ENCODE results near the gene DNAAF8. TPM values are rescaled to one million over a fixed set of nuclear protein-coding genes. Genes with fewer than 3 reads are reported as not detected.

The DNAAF8 gene
- total and polyA plus RNA-seq, 4 donors: 4.3 to 11.3 (median 5.0) TPM

GRCh38 chr16:4796982-4797804 is 62.9 kb downstream of the DNAAF8 start:
- peaks cover 0 to 14% (median 0%) of the 10 kb centered on the region in 5 donors for H3K4me1 ChIP-seq (ENCODE audit: control insufficient read depth in 5 of 5, insufficient read depth in 5 of 5, low read length in 5 of 5)
- ATAC-seq (ENCODE audit: insufficient read depth, low FRiP score): no peak
- TF ChIP-seq, protein P1, sequence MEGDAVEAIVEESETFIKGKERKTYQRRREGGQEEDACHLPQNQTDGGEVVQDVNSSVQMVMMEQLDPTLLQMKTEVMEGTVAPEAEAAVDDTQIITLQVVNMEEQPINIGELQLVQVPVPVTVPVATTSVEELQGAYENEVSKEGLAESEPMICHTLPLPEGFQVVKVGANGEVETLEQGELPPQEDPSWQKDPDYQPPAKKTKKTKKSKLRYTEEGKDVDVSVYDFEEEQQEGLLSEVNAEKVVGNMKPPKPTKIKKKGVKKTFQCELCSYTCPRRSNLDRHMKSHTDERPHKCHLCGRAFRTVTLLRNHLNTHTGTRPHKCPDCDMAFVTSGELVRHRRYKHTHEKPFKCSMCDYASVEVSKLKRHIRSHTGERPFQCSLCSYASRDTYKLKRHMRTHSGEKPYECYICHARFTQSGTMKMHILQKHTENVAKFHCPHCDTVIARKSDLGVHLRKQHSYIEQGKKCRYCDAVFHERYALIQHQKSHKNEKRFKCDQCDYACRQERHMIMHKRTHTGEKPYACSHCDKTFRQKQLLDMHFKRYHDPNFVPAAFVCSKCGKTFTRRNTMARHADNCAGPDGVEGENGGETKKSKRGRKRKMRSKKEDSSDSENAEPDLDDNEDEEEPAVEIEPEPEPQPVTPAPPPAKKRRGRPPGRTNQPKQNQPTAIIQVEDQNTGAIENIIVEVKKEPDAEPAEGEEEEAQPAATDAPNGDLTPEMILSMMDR (IDR thresholded peaks at IDR 0.05; ENCODE audit: control extremely low read depth, extremely low read depth): no peak
- no peak overlapping the region for H3K4me3 ChIP-seq
- H3K36me3 ChIP-seq (ENCODE audit: control insufficient read depth in 4 of 4, insufficient read depth in 4 of 4, low read length in 4 of 4): peaks cover 0 to 22% (median 12%) of the 10 kb centered on the region in 4 donors
- no peak overlapping the region for H3K9ac ChIP-seq (ENCODE audit: insufficient read depth in 1 of 2, low read length in 2 of 2)
- no peaks in the 10 kb centered on the region for H3K27me3 ChIP-seq (ENCODE audit: control insufficient read depth in 3 of 3, insufficient read depth in 3 of 3, low read length in 2 of 3)
- no peak for DNase-seq
- 87 to 97% methylated on average over 21 of the region's 21 CpGs for WGBS, 2 donors
- no peak overlapping the region for H3K27ac ChIP-seq (ENCODE audit: low read depth in 1 of 2, low read length in 1 of 2)
- H3K9me3 ChIP-seq (ENCODE audit: control insufficient read depth in 4 of 4, insufficient read depth in 3 of 4, low read length in 3 of 4): no peaks in the 10 kb centered on the region

GRCh38 chr16:4797805-4798252 is 63.5 kb downstream of the DNAAF8 start:
- ATAC-seq (ENCODE audit: insufficient read depth, low FRiP score): no peak
- peaks cover 0 to 22% (median 12%) of the 10 kb centered on the region in 4 donors for H3K36me3 ChIP-seq (ENCODE audit: control insufficient read depth in 4 of 4, insufficient read depth in 4 of 4, low read length in 4 of 4)
- TF ChIP-seq, protein P1 (IDR thresholded peaks at IDR 0.05; ENCODE audit: control extremely low read depth, extremely low read depth): no peak
- DNase-seq: no peak
- H3K9ac ChIP-seq (ENCODE audit: insufficient read depth in 1 of 2, low read length in 2 of 2): no peak overlapping the region
- peaks cover 0 to 14% (median 0%) of the 10 kb centered on the region in 5 donors for H3K4me1 ChIP-seq (ENCODE audit: control insufficient read depth in 5 of 5, insufficient read depth in 5 of 5, low read length in 5 of 5)
- H3K27me3 ChIP-seq (ENCODE audit: control insufficient read depth in 3 of 3, insufficient read depth in 3 of 3, low read length in 2 of 3): no peaks in the 10 kb centered on the region
- no peak overlapping the region for H3K27ac ChIP-seq (ENCODE audit: low read depth in 1 of 2, low read length in 1 of 2)
- no peaks in the 10 kb centered on the region for H3K9me3 ChIP-seq (ENCODE audit: control insufficient read depth in 4 of 4, insufficient read depth in 3 of 4, low read length in 3 of 4)
- no peak overlapping the region for H3K4me3 ChIP-seq
- 94 to 96% methylated on average over 22 of the region's 22 CpGs for WGBS, 2 donors

- no peak overlapping the region for H3K27ac ChIP-seq (ENCODE audit: low read depth in 1 of 2, low read length in 1 of 2)
- peaks cover 0 to 18% (median 2%) of the 10 kb centered on the region in 5 donors for H3K4me1 ChIP-seq (ENCODE audit: control insufficient read depth in 5 of 5, insufficient read depth in 5 of 5, low read length in 5 of 5)
- H3K27me3 ChIP-seq (ENCODE audit: control insufficient read depth in 3 of 3, insufficient read depth in 3 of 3, low read length in 2 of 3): no peaks in the 10 kb centered on the region
- H3K9ac ChIP-seq (ENCODE audit: insufficient read depth in 1 of 2, low read length in 2 of 2): no peak overlapping the region
- WGBS, 2 donors: 89 to 98% methylated on average over 16 of the region's 16 CpGs
- ATAC-seq (ENCODE audit: insufficient read depth, low FRiP score) (no peak), DNase-seq (no peak)
- H3K9me3 ChIP-seq (ENCODE audit: control insufficient read depth in 4 of 4, insufficient read depth in 3 of 4, low read length in 3 of 4): no peaks in the 10 kb centered on the region
- H3K4me3 ChIP-seq: no peak overlapping the region
- TF ChIP-seq, protein P1 (IDR thresholded peaks at IDR 0.05; ENCODE audit: control extremely low read depth, extremely low read depth): no peak
- peaks cover 0 to 22% (median 12%) of the 10 kb centered on the region in 4 donors for H3K36me3 ChIP-seq (ENCODE audit: control insufficient read depth in 4 of 4, insufficient read depth in 4 of 4, low read length in 4 of 4)
Observed at GRCh38 chr16:4798456-4798855, 64.1 kb downstream of the DNAAF8 start.

Small RNAs within 50 kb of the gene (small RNA-seq; reads per million reads assigned to genes)
- gene RF00017 (ENCODE audit: low replicate concordance): not detected

Other genes with a start within 250 kb of the DNAAF8 start
- gene CDIP1, start 195.8 kb upstream of the DNAAF8 start, total RNA-seq: 10 to 100 TPM; 12.4 to 25.2 TPM
- gene CDIP1, start 195.8 kb upstream of the DNAAF8 start, polyA plus RNA-seq: 10 to 100 TPM; 11.3 to 13.2 TPM
- under 1 TPM; 0.28 to 0.37 TPM for gene C16orf96, start 178.2 kb upstream of the DNAAF8 start, total RNA-seq
- under 1 TPM; 0.03 to 0.04 TPM for gene C16orf96, start 178.2 kb upstream of the DNAAF8 start, polyA plus RNA-seq
- gene UBALD1, start 119.6 kb upstream of the DNAAF8 start, total RNA-seq: 10 to 100 TPM in 1 of 2 donors, 1 to 10 TPM in 1; 6.6 to 38.5 TPM
- 10 to 100 TPM; 20.2 to 43.2 TPM for gene UBALD1, start 119.6 kb upstream of the DNAAF8 start, polyA plus RNA-seq
- 100 to 1,000 TPM in 1 of 2 donors, 10 to 100 TPM in 1; 55.7 to 112 TPM for gene MGRN1, start 109.7 kb upstream of the DNAAF8 start, total RNA-seq
- gene MGRN1, start 109.7 kb upstream of the DNAAF8 start, polyA plus RNA-seq: 10 to 100 TPM; 29.5 to 38.2 TPM
- gene NUDT16L1, start 41.0 kb upstream of the DNAAF8 start, total RNA-seq: 10 to 100 TPM; 34.7 to 41.3 TPM
- 10 to 100 TPM; 27.8 to 29.8 TPM for gene NUDT16L1, start 41.0 kb upstream of the DNAAF8 start, polyA plus RNA-seq
- 10 to 100 TPM; 23.5 to 25.3 TPM for gene ANKS3, start 266 bp upstream of the DNAAF8 start, total RNA-seq
- 10 to 100 TPM; 12.6 to 26.3 TPM for gene ANKS3, start 266 bp upstream of the DNAAF8 start, polyA plus RNA-seq
- 10 to 100 TPM; 13.7 to 14.6 TPM for gene ZNF500, start 32.6 kb downstream of the DNAAF8 start, total RNA-seq
- 10 to 100 TPM in 1 of 2 donors, 1 to 10 TPM in 1; 7.5 to 10.7 TPM for gene ZNF500, start 32.6 kb downstream of the DNAAF8 start, polyA plus RNA-seq
- not detected for gene SEPTIN12, start 53.8 kb downstream of the DNAAF8 start, total RNA-seq
- gene SEPTIN12, start 53.8 kb downstream of the DNAAF8 start, polyA plus RNA-seq: not detected
- 10 to 100 TPM; 26.8 to 80.4 TPM for gene SMIM22, start 60.8 kb downstream of the DNAAF8 start, total RNA-seq
- gene SMIM22, start 60.8 kb downstream of the DNAAF8 start, polyA plus RNA-seq: 100 to 1,000 TPM; 114 to 324 TPM
- gene ROGDI, start 68.1 kb downstream of the DNAAF8 start, total RNA-seq: 10 to 100 TPM; 14.6 to 37.1 TPM
- gene ROGDI, start 68.1 kb downstream of the DNAAF8 start, polyA plus RNA-seq: 10 to 100 TPM; 28.4 to 32.6 TPM
- gene GLYR1, start 112.8 kb downstream of the DNAAF8 start, total RNA-seq: 10 to 100 TPM; 85.4 to 88.1 TPM
- gene GLYR1, start 112.8 kb downstream of the DNAAF8 start, polyA plus RNA-seq: 10 to 100 TPM; 36.2 to 55.0 TPM
- 10 to 100 TPM; 23.4 to 37.8 TPM for gene UBN1, start 112.9 kb downstream of the DNAAF8 start, total RNA-seq
- gene UBN1, start 112.9 kb downstream of the DNAAF8 start, polyA plus RNA-seq: 10 to 100 TPM; 13.3 to 16.4 TPM
- 10 to 100 TPM; 78.5 to 89.0 TPM for gene PPL, start 202.6 kb downstream of the DNAAF8 start, total RNA-seq
- 10 to 100 TPM; 19.9 to 27.0 TPM for gene PPL, start 202.6 kb downstream of the DNAAF8 start, polyA plus RNA-seq
- gene SEC14L5, start 223.8 kb downstream of the DNAAF8 start, total RNA-seq: under 1 TPM; 0.43 to 0.98 TPM
- under 1 TPM; 0.10 to 0.13 TPM for gene SEC14L5, start 223.8 kb downstream of the DNAAF8 start, polyA plus RNA-seq

All from lung (tissue), 13 donors.